ENCODE measurements around the gene MREG. TPM values are rescaled to one million over a fixed set of nuclear protein-coding genes. Genes with fewer than 3 reads are reported as not detected.
A peak's percentile ranks its signal among the peaks of the same experiment; 100 is the strongest.

MREG gene
- total and polyA plus RNA-seq, 10 of the 15 experiments (the other 5 are each of a cell fraction or from before 2014, with no cell fraction given): 6.9 to 45.0 (median 28.5) TPM

DNA sequence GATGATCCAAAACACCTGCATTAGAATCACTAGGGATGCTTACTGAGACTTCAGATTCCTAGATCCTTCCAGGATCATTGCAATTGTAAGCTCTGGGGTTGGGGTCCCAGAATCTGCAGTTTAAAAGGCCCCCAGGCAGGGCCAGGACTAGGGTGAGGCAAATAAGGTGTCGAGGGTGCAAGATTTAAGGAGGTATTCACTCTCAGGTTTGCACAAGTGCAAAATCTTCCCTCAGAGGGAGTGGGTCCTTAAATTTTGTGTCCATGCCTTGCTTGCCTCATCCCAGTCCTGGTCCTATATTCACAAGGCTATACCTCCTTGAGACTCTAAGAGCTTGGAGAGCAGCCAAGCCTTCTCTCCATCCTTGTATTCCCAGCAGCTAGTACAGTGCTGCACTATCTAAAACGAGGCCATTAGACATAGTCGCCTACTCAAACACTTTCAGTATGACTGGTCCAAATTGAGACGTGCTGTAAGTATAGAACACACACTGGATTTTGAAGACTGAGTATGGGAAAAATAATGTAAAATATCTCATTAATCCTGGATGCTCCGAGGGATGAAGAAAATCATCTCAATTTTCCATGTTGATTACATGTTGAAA, 31.6 kb upstream of the MREG start (continued):
- TF ChIP-seq POU2F2 (IDR thresholded peaks at IDR 0.05; ENCODE audit: borderline replicate concordance, low read depth, low read length): no peak
- TF ChIP-seq, protein P1, sequence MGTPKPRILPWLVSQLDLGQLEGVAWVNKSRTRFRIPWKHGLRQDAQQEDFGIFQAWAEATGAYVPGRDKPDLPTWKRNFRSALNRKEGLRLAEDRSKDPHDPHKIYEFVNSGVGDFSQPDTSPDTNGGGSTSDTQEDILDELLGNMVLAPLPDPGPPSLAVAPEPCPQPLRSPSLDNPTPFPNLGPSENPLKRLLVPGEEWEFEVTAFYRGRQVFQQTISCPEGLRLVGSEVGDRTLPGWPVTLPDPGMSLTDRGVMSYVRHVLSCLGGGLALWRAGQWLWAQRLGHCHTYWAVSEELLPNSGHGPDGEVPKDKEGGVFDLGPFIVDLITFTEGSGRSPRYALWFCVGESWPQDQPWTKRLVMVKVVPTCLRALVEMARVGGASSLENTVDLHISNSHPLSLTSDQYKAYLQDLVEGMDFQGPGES (IDR thresholded peaks at IDR 0.05): no peak
- TF ChIP-seq STAT3 (IDR thresholded peaks at IDR 0.05; ENCODE audit: low read depth, low read length): no peak
- no peak for TF ChIP-seq YBX1 (IDR thresholded peaks at IDR 0.05)
- TF ChIP-seq, protein P2, sequence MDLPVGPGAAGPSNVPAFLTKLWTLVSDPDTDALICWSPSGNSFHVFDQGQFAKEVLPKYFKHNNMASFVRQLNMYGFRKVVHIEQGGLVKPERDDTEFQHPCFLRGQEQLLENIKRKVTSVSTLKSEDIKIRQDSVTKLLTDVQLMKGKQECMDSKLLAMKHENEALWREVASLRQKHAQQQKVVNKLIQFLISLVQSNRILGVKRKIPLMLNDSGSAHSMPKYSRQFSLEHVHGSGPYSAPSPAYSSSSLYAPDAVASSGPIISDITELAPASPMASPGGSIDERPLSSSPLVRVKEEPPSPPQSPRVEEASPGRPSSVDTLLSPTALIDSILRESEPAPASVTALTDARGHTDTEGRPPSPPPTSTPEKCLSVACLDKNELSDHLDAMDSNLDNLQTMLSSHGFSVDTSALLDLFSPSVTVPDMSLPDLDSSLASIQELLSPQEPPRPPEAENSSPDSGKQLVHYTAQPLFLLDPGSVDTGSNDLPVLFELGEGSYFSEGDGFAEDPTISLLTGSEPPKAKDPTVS (IDR thresholded peaks at IDR 0.05; ENCODE audit: low read depth, low read length): no peak
- no peak for TF ChIP-seq STAT1 (conservative IDR thresholded peaks at IDR 0.05)
- no peak for TF ChIP-seq PAX5 (IDR thresholded peaks at IDR 0.05; ENCODE audit: borderline replicate concordance, low read depth, low read length)
- TF ChIP-seq CBX5 (IDR thresholded peaks at IDR 0.05; ENCODE audit: low read depth): no peak
- TF ChIP-seq CBX3 (IDR thresholded peaks at IDR 0.05; ENCODE audit: borderline replicate concordance, low read depth): no peak
- TF ChIP-seq, protein P3, sequence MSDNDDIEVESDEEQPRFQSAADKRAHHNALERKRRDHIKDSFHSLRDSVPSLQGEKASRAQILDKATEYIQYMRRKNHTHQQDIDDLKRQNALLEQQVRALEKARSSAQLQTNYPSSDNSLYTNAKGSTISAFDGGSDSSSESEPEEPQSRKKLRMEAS (IDR thresholded peaks at IDR 0.05; ENCODE audit: low read depth, low read length): no peak
- no peak for TF ChIP-seq TAF1 (IDR thresholded peaks at IDR 0.05; ENCODE audit: borderline replicate concordance, low read depth, low read length)
- TF ChIP-seq RAD51 (IDR thresholded peaks at IDR 0.05): no peak
- no peak for TF ChIP-seq FOXK2 (IDR thresholded peaks at IDR 0.05)
- peak; percentile 66 for TF ChIP-seq MTA2 (IDR thresholded peaks at IDR 0.05; ENCODE audit: low read depth)
- no peak for TF ChIP-seq CEBPB (IDR thresholded peaks at IDR 0.05; ENCODE audit: borderline replicate concordance in 1 of 2, low read depth in 2 of 2, low read length in 2 of 2)
- TF ChIP-seq NFXL1 (IDR thresholded peaks at IDR 0.05; ENCODE audit: borderline replicate concordance): no peak
- no peak for TF ChIP-seq SMARCA5 (IDR thresholded peaks at IDR 0.05)
- TF ChIP-seq, protein P4, sequence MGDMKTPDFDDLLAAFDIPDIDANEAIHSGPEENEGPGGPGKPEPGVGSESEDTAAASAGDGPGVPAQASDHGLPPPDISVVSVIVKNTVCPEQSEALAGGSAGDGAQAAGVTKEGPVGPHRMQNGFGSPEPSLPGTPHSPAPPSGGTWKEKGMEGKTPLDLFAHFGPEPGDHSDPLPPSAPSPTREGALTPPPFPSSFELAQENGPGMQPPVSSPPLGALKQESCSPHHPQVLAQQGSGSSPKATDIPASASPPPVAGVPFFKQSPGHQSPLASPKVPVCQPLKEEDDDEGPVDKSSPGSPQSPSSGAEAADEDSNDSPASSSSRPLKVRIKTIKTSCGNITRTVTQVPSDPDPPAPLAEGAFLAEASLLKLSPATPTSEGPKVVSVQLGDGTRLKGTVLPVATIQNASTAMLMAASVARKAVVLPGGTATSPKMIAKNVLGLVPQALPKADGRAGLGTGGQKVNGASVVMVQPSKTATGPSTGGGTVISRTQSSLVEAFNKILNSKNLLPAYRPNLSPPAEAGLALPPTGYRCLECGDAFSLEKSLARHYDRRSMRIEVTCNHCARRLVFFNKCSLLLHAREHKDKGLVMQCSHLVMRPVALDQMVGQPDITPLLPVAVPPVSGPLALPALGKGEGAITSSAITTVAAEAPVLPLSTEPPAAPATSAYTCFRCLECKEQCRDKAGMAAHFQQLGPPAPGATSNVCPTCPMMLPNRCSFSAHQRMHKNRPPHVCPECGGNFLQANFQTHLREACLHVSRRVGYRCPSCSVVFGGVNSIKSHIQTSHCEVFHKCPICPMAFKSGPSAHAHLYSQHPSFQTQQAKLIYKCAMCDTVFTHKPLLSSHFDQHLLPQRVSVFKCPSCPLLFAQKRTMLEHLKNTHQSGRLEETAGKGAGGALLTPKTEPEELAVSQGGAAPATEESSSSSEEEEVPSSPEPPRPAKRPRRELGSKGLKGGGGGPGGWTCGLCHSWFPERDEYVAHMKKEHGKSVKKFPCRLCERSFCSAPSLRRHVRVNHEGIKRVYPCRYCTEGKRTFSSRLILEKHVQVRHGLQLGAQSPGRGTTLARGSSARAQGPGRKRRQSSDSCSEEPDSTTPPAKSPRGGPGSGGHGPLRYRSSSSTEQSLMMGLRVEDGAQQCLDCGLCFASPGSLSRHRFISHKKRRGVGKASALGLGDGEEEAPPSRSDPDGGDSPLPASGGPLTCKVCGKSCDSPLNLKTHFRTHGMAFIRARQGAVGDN (IDR thresholded peaks at IDR 0.05): no peak
- TF ChIP-seq NBN (IDR thresholded peaks at IDR 0.05): no peak
- TF ChIP-seq EGR1 (IDR thresholded peaks at IDR 0.05; ENCODE audit: borderline replicate concordance in 1 of 2, low read depth in 2 of 2, low read length in 2 of 2): 0 out of 3 replicates have a peak, but pooled peaks of 1 of the 2 experiments have one; percentile 32
- TF ChIP-seq, protein P5, sequence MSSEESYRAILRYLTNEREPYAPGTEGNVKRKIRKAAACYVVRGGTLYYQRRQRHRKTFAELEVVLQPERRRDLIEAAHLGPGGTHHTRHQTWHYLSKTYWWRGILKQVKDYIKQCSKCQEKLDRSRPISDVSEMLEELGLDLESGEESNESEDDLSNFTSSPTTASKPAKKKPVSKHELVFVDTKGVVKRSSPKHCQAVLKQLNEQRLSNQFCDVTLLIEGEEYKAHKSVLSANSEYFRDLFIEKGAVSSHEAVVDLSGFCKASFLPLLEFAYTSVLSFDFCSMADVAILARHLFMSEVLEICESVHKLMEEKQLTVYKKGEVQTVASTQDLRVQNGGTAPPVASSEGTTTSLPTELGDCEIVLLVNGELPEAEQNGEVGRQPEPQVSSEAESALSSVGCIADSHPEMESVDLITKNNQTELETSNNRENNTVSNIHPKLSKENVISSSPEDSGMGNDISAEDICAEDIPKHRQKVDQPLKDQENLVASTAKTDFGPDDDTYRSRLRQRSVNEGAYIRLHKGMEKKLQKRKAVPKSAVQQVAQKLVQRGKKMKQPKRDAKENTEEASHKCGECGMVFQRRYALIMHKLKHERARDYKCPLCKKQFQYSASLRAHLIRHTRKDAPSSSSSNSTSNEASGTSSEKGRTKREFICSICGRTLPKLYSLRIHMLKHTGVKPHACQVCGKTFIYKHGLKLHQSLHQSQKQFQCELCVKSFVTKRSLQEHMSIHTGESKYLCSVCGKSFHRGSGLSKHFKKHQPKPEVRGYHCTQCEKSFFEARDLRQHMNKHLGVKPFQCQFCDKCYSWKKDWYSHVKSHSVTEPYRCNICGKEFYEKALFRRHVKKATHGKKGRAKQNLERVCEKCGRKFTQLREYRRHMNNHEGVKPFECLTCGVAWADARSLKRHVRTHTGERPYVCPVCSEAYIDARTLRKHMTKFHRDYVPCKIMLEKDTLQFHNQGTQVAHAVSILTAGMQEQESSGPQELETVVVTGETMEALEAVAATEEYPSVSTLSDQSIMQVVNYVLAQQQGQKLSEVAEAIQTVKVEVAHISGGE (CRISPR knock-in tag; IDR thresholded peaks at IDR 0.05): no peak
- TF ChIP-seq SMAD1 (IDR thresholded peaks at IDR 0.05; ENCODE audit: low read depth, partially characterized antibody): no peak
